ENCODE data around the gene SPINK2. TPM values are rescaled to one million over a fixed set of nuclear protein-coding genes. Genes with fewer than 3 reads are reported as not detected.

The SPINK2 gene
- total RNA-seq, 1 experiment from 2014 or later: not detected

GRCh38 chr4:56859841-56860240, 38.3 kb upstream of the SPINK2 start:
- H3K79me2 ChIP-seq (ENCODE audit: low read length): no peaks in the 10 kb centered on the region
- ChIA-PET CTCF (no interaction called here), POLR2A (ENCODE audit: unreplicated experiment) (no interaction called here)
- TF ChIP-seq EZH2phosphoT487 (IDR thresholded peaks at IDR 0.05; ENCODE audit: borderline replicate concordance, low read length) (no peak), CTCF (conservative IDR thresholded peaks at IDR 0.05; ENCODE audit: low read depth, low read length) (no peak), EZH2 (IDR thresholded peaks at IDR 0.05; ENCODE audit: low read length, unreplicated experiment) (no peak)
- no peaks in the 10 kb centered on the region for H3K4me1 ChIP-seq (ENCODE audit: insufficient read depth, low read length)
- no peak overlapping the region for H3K27ac ChIP-seq (ENCODE audit: low read length)
- H3F3A ChIP-seq (ENCODE audit: low read length, unreplicated experiment): no peaks in the 10 kb centered on the region
- no peaks in the 10 kb centered on the region for H3K9me2 ChIP-seq (replicated peaks; ENCODE audit: low read length)
- no peaks in the 10 kb centered on the region for H3K27me3 ChIP-seq (ENCODE audit: low read length)
- no peak overlapping the region for H3K4me3 ChIP-seq (ENCODE audit: low read length)
- H3K9me3 ChIP-seq (ENCODE audit: low read length): no peaks in the 10 kb centered on the region
- no peak overlapping the region for H3K9ac ChIP-seq (ENCODE audit: low read length)
- DNase-seq (no peak), ATAC-seq (no peak)
- H3K4me2 ChIP-seq (ENCODE audit: low read length): no peak overlapping the region
- H4K20me1 ChIP-seq (ENCODE audit: low read length): no peaks in the 10 kb centered on the region
- no TSS peak for BruUV-seq (replicated peaks)
- no peaks in the 10 kb centered on the region for H3K36me3 ChIP-seq (ENCODE audit: low read depth, low read length)
- intact Hi-C loops (cut with micrococcal nuclease): no loop called here
- no peak overlapping the region for H2AFZ ChIP-seq (ENCODE audit: low read length)

GRCh38 chr4:56857601-56858309, 36.3 kb upstream of the SPINK2 start:
- H3K4me1 ChIP-seq (ENCODE audit: insufficient read depth, low read length): no peaks in the 10 kb centered on the region
- CTCF ChIA-PET: no interaction called here
- no peaks in the 10 kb centered on the region for H3K9me3 ChIP-seq (ENCODE audit: low read length)
- POLR2A ChIA-PET (ENCODE audit: unreplicated experiment): no interaction called here
- no peaks in the 10 kb centered on the region for H3K9me2 ChIP-seq (replicated peaks; ENCODE audit: low read length)
- no peak overlapping the region for H2AFZ ChIP-seq (ENCODE audit: low read length)
- no peaks in the 10 kb centered on the region for H4K20me1 ChIP-seq (ENCODE audit: low read length)
- no peak overlapping the region for H3K9ac ChIP-seq (ENCODE audit: low read length)
- H3K27ac ChIP-seq (ENCODE audit: low read length): no peak overlapping the region
- BruUV-seq (replicated peaks): no TSS peak
- H3F3A ChIP-seq (ENCODE audit: low read length, unreplicated experiment): no peaks in the 10 kb centered on the region
- no peak overlapping the region for H3K4me3 ChIP-seq (ENCODE audit: low read length)
- H3K4me2 ChIP-seq (ENCODE audit: low read length): no peak overlapping the region
- no peaks in the 10 kb centered on the region for H3K79me2 ChIP-seq (ENCODE audit: low read length)
- H3K27me3 ChIP-seq (ENCODE audit: low read length): no peaks in the 10 kb centered on the region
- ATAC-seq (no peak), DNase-seq (no peak)
- no peak for TF ChIP-seq EZH2 (IDR thresholded peaks at IDR 0.05; ENCODE audit: low read length, unreplicated experiment)
- no peak for TF ChIP-seq EZH2phosphoT487 (IDR thresholded peaks at IDR 0.05; ENCODE audit: borderline replicate concordance, low read length)
- no peak for TF ChIP-seq CTCF (conservative IDR thresholded peaks at IDR 0.05; ENCODE audit: low read depth, low read length)
- H3K36me3 ChIP-seq (ENCODE audit: low read depth, low read length): no peaks in the 10 kb centered on the region
- intact Hi-C loops (cut with micrococcal nuclease): no loop called here

- Histone ChIP-seq H4K20me1 (ENCODE audit: low read length) (no peaks in the 10 kb centered on the region), H3K9ac (ENCODE audit: low read length) (no peak overlapping the region), H3K4me1 (ENCODE audit: insufficient read depth, low read length) (no peaks in the 10 kb centered on the region), H3K4me3 (ENCODE audit: low read length) (no peak overlapping the region), H3K36me3 (ENCODE audit: low read depth, low read length) (no peaks in the 10 kb centered on the region), H3F3A (ENCODE audit: low read length, unreplicated experiment) (no peaks in the 10 kb centered on the region), H3K27ac (ENCODE audit: low read length) (no peak overlapping the region), H3K79me2 (ENCODE audit: low read length) (no peaks in the 10 kb centered on the region), H3K4me2 (ENCODE audit: low read length) (no peak overlapping the region), H2AFZ (ENCODE audit: low read length) (no peak overlapping the region), H3K27me3 (ENCODE audit: low read length) (no peaks in the 10 kb centered on the region), H3K9me2 (replicated peaks; ENCODE audit: low read length) (no peaks in the 10 kb centered on the region), H3K9me3 (ENCODE audit: low read length) (no peaks in the 10 kb centered on the region)
- ChIA-PET POLR2A (ENCODE audit: unreplicated experiment) (no interaction called here), CTCF (no interaction called here)
- no peak for DNase-seq
- ATAC-seq: no peak
- no TSS peak for BruUV-seq (replicated peaks)
- TF ChIP-seq CTCF (conservative IDR thresholded peaks at IDR 0.05; ENCODE audit: low read depth, low read length): no peak
- no peak for TF ChIP-seq EZH2phosphoT487 (IDR thresholded peaks at IDR 0.05; ENCODE audit: borderline replicate concordance, low read length)
- TF ChIP-seq EZH2 (IDR thresholded peaks at IDR 0.05; ENCODE audit: low read length, unreplicated experiment): no peak
- intact Hi-C loops (cut with micrococcal nuclease): no loop called here
These were observed 35.2 kb upstream of the SPINK2 start for GRCh38 chr4:56856656-56857055.
